T-helper 22 cell (primary cell): ENCODE results near the gene SNX15.
"Not testable (repeated sequence)": the region's sequence is repeated elsewhere in the genome, so short reads cannot be mapped to it uniquely, and the experiment has no call there.

Experiments used
- DNase-seq: peaks from one replicate; pipeline ENCODE4 v3.0.0-alpha.2; 2020; ENCODE audit warnings: low read depth

SNX15 gene

GRCh38 chr11:65027213-65028067, at the start of gene SNX15:
Gene SNX15, plus strand, starts transcription at chr11:65027439. Its CDS starts 99 bp downstream, at chr11:65027538.
- peak; percentile 83 for DNase-seq

- DNase-seq = not testable (repeated sequence)
Measured at GRCh38 chr11:64983339-64983738, 43.9 kb upstream of the SNX15 start.

GRCh38 chr11:64987998-64988854, 39.0 kb upstream of the SNX15 start:
- DNase-seq = no peak

- no peak for DNase-seq
Measured at GRCh38 chr11:64989416-64989815, 37.8 kb upstream of the SNX15 start.

- no peak for DNase-seq
Measured at GRCh38 chr11:64990222-64990923, 36.9 kb upstream of the SNX15 start.

GRCh38 chr11:64994318-64994717, 32.9 kb upstream of the SNX15 start:
- no peak for DNase-seq

- no peak for DNase-seq
Measured at GRCh38 chr11:64996327-64996709, 30.9 kb upstream of the SNX15 start.

- DNase-seq = no peak
Measured at GRCh38 chr11:64996710-64997380, 30.4 kb upstream of the SNX15 start, which contains the start of gene BATF2. Gene BATF2, minus strand, starts transcription at chr11:64996971. Its CDS starts 57 bp downstream, at chr11:64996914.

GRCh38 chr11:64998141-64998540, 29.1 kb upstream of the SNX15 start:
- no peak for DNase-seq

- no peak for DNase-seq
Measured at GRCh38 chr11:64998690-64999431, 28.4 kb upstream of the SNX15 start.

GRCh38 chr11:64999478-64999877, 27.8 kb upstream of the SNX15 start:
- DNase-seq = no peak

- DNase-seq = no peak
Measured at GRCh38 chr11:65002706-65003105, 24.5 kb upstream of the SNX15 start.

GRCh38 chr11:65003282-65003681, 24.0 kb upstream of the SNX15 start:
- DNase-seq = no peak

GRCh38 chr11:65003968-65004367, 23.3 kb upstream of the SNX15 start:
- not testable (repeated sequence) for DNase-seq

GRCh38 chr11:65008016-65008415, 19.2 kb upstream of the SNX15 start:
- no peak for DNase-seq

GRCh38 chr11:65008873-65009272, 18.4 kb upstream of the SNX15 start:
- no peak for DNase-seq

GRCh38 chr11:65013130-65013887, 13.9 kb upstream of the SNX15 start:
- DNase-seq = peak; percentile 78

- DNase-seq = peak; percentile 77
Measured at GRCh38 chr11:65013888-65014725, 13.1 kb upstream of the SNX15 start, which contains the start of gene ARL2. Gene ARL2, plus strand, starts transcription at chr11:65014160. Its CDS starts 48 bp downstream, at chr11:65014208.

- no peak for DNase-seq
Measured at GRCh38 chr11:65014726-65015227, 12.5 kb upstream of the SNX15 start.
